HepG2 (cell line): ENCODE data around the gene CDH23. TPM values are rescaled to one million over a fixed set of nuclear protein-coding genes. Genes with fewer than 3 reads are reported as not detected.

Source experiments
- ATAC-seq: fragments of 200-7000 bp; cut with Tn5 transposase; 3 replicates; pipeline ENCODE4 v1.9.1; 2020; ENCODE audit warnings: mild to moderate bottlenecking, moderate library complexity
- BruUV-seq: library from RNA; stranded (reverse); fragments of 400-500 nt; replicated peaks from 2 replicates; lab custom pipeline; 2021; lab: Mats Ljungman, UMichigan
- CTCF ChIA-PET: fragments of 300-600 bp; formaldehyde crosslinking; extraction: SDS; loops from one replicate; lab custom pipeline; 2021; ENCODE audit warnings: low total read pairs, inconsistent platforms, low intra/inter-chr PET ratio; lab: Yijun Ruan, JAX
- POLR2A ChIA-PET: fragments of 350-600 bp; sonication (Branson Sonifier 250); formaldehyde crosslinking; loops from one replicate; lab custom pipeline; 2020; ENCODE audit warnings: antibody characterized with exemption, inconsistent platforms; lab: Yijun Ruan, JAX
- DNase-seq: peaks from one replicate; pipeline ENCODE4 v3.0.0-alpha.2; 2015; ENCODE audit warnings: low spot score
- FAIRE-seq: peaks from 3 replicates; lab custom pipeline; 2011; peaks lifted over from hg19 to GRCh38; lab: Jason Lieb, UNC
- H2AFZ ChIP-seq: one replicate; pipeline ENCODE4 v1.6.1; 2011; ENCODE audit warnings: low read length, inconsistent platforms
- H3K27ac ChIP-seq: fragments of 300-600 bp; 3 replicates; pipeline ENCODE4 v1.8.0; 2011; ENCODE audit warnings: mixed run types, mild to moderate bottlenecking, mixed read lengths, low read length, inconsistent platforms; ENCODE audit not compliant: insufficient read depth; ENCODE audit errors: extremely low read length
- H3K27me3 ChIP-seq, 2 experiments: fragments of 200-600 bp in 1 of 2; 2 replicates in 1 of 2; 3 replicates in 1 of 2; pipeline versions ENCODE4 v1.6.0 to v1.8.0; 2011; ENCODE audit warnings: low read length in 2 of 2, mild to moderate bottlenecking in 2 of 2, moderate library complexity in 2 of 2, inconsistent platforms in 1 of 2; ENCODE audit not compliant: insufficient read depth in 2 of 2, control insufficient read depth in 1 of 2
- H3K36me3 ChIP-seq, 2 experiments: fragments of 200-600 bp in 1 of 2; replicated peaks in 1 of 2; 2 replicates in 1 of 2; 3 replicates in 1 of 2; pipeline versions ENCODE4 v1.5.1 to v1.8.0; 2011; ENCODE audit warnings: low read length in 2 of 2, inconsistent platforms in 1 of 2; ENCODE audit not compliant: insufficient read depth in 2 of 2, control insufficient read depth in 1 of 2
- H3K4me1 ChIP-seq: 2 replicates; pipeline ENCODE4 v1.5.1; 2012; ENCODE audit warnings: low read length, inconsistent platforms; ENCODE audit not compliant: insufficient read depth
- H3K4me2 ChIP-seq: 2 replicates; pipeline ENCODE4 v1.6.0; 2011; ENCODE audit warnings: low read depth, low read length, inconsistent platforms
- H3K4me3 ChIP-seq, 3 experiments: fragments of 200-600 bp in 1 of 3; sonication (generic), shearing (Covaris generic) in 1 of 3; replicated peaks in 1 of 3; 2 replicates each; pipeline ENCODE4 v1.5.1; 2011 to 2016; ENCODE audit warnings: low read length in 3 of 3, inconsistent platforms in 2 of 3, low read depth in 2 of 3, mild to moderate bottlenecking in 2 of 3, control low read depth in 1 of 3, mixed read lengths in 1 of 3; ENCODE audit not compliant: insufficient read depth in 1 of 3
- H3K79me2 ChIP-seq: one replicate; pipeline ENCODE4 v1.6.1; 2011; ENCODE audit warnings: low read length, inconsistent platforms; ENCODE audit not compliant: insufficient read depth
- H3K9ac ChIP-seq: 2 replicates; pipeline ENCODE4 v1.6.0; 2011; ENCODE audit warnings: mild to moderate bottlenecking, low read depth, low read length, inconsistent platforms; ENCODE audit not compliant: insufficient read depth
- H3K9me3 ChIP-seq: 2 replicates; pipeline ENCODE4 v1.5.1; 2012; ENCODE audit warnings: mild to moderate bottlenecking, low read length
- H4K20me1 ChIP-seq: 2 replicates; pipeline ENCODE4 v1.6.0; 2011; ENCODE audit warnings: inconsistent platforms, mild to moderate bottlenecking, low read length, moderate library complexity; ENCODE audit not compliant: insufficient read depth
- ARID3A ChIP-seq: IDR thresholded peaks from 2 replicates; pipeline ENCODE4 v1.6.1; 2012; ENCODE audit warnings: low read depth, low read length, improper control_type of control experiment
- EP300 ChIP-seq, 3 experiments: sonication (generic) in 1 of 3; formaldehyde crosslinking in 1 of 3; IDR thresholded peaks; 2 replicates each; pipeline versions ENCODE4 v1.5.1 to v1.6.1; 2011 to 2020; ENCODE audit warnings: low read depth in 2 of 3, low read length in 2 of 3, borderline replicate concordance in 1 of 3, improper control_type of control experiment in 1 of 3, mild to moderate bottlenecking in 1 of 3, missing genetic modification reagents in 1 of 3, moderate library complexity in 1 of 3
- MATR3 ChIP-seq: sonication (generic); formaldehyde crosslinking; IDR thresholded peaks from 2 replicates; pipeline ENCODE4 v1.4.0; 2020; ENCODE audit warnings: missing genetic modification reagents
- THAP9 ChIP-seq: sonication (generic); formaldehyde crosslinking; IDR thresholded peaks from 2 replicates; pipeline ENCODE4; 2020; ENCODE audit warnings: missing genetic modification reagents, mild to moderate bottlenecking, borderline replicate concordance
- WIZ ChIP-seq: sonication (generic); formaldehyde crosslinking; IDR thresholded peaks from 2 replicates; pipeline ENCODE4 v1.5.1; 2020; ENCODE audit warnings: mild to moderate bottlenecking, missing genetic modification reagents
- ZNF589 ChIP-seq: sonication (generic); formaldehyde crosslinking; conservative IDR thresholded peaks from 2 replicates; pipeline ENCODE4 v1.8.0; 2022; ENCODE audit warnings: mild to moderate bottlenecking, moderate library complexity, missing genetic modification reagents
- ZNF75D ChIP-seq: sonication (generic); formaldehyde crosslinking; IDR thresholded peaks from 2 replicates; pipeline ENCODE4 v1.8.1; 2023; ENCODE audit warnings: missing genetic modification reagents, mild to moderate bottlenecking, borderline replicate concordance
- ZNF761 ChIP-seq: sonication (generic); formaldehyde crosslinking; conservative IDR thresholded peaks from 2 replicates; pipeline ENCODE4 v1.4.0; 2020; ENCODE audit warnings: mild to moderate bottlenecking, missing genetic modification reagents
- ZNF850 ChIP-seq: sonication (generic); formaldehyde crosslinking; conservative IDR thresholded peaks from 2 replicates; pipeline ENCODE4 v1.9.0; 2021; ENCODE audit warnings: mild to moderate bottlenecking, missing genetic modification reagents
- WGBS: methylation state at CpG from one replicate; pipeline ENCODE4 v1.1.6; 2017; ENCODE audit warnings: low lambda C conversion rate; 5-methylcytosine and 5-hydroxymethylcytosine counted together
- in situ Hi-C: cut with HindIII; loops from 2 replicates; pipeline ENCODE4 v1.10.0; 2017; ENCODE audit warnings: low pct_unique_long_range_greater_than_20kb; ENCODE audit not compliant: extremely low pct_ligation_motif_present
- intact Hi-C: fragments of 100-400 bp; cut with micrococcal nuclease; formaldehyde crosslinking; loops from one replicate; pipeline ENCODE4 v1.10.0; 2022; ENCODE audit not compliant: unreplicated experiment
- polyA plus RNA-seq, 8 experiments: library from polyadenylated mRNA; depleted of rRNA in 3 of 8; stranded (reverse) in 7 of 8; unstranded in 1 of 8; fragments of >200 nt; fragmentation: Illumina TruSeq in 4 of 8; extraction: Trizol in 4 of 8; gene quantifications; 2 replicates each; pipeline versions ENCODE4 v1.2.1 to v1.2.3, GENCODE V29; 2011 to 2016; ENCODE audit warnings: low read depth in 4 of 8, missing spikeins in 1 of 8, mixed read lengths in 1 of 8; ENCODE audit not compliant: insufficient read depth in 1 of 8
- total RNA-seq, 5 experiments: library from RNA; depleted of rRNA; stranded (reverse); fragments of >200 nt; fragmentation: Illumina TruSeq; extraction: Trizol; gene quantifications; 2 replicates each; pipeline ENCODE4 v1.2.3, GENCODE V29; 2016; ENCODE audit warnings: low read depth in 1 of 5
- TF ChIP-seq, protein P1 (sequence below): sonication (generic); formaldehyde crosslinking; IDR thresholded peaks from 2 replicates; pipeline ENCODE4 v1.4.0; 2020; ENCODE audit warnings: missing genetic modification reagents, borderline replicate concordance
- TF ChIP-seq, protein P2 (sequence below): sonication (generic); formaldehyde crosslinking; IDR thresholded peaks from 2 replicates; pipeline ENCODE4 v1.5.1; 2020; ENCODE audit warnings: missing genetic modification reagents, mild to moderate bottlenecking, borderline replicate concordance

Gene CDH23
- total and polyA plus RNA-seq, 2 of the 13 experiments (the other 11 are each of a cell fraction or from before 2014, with no cell fraction given), result 0.13 TPM; not detected in 1

DNA sequence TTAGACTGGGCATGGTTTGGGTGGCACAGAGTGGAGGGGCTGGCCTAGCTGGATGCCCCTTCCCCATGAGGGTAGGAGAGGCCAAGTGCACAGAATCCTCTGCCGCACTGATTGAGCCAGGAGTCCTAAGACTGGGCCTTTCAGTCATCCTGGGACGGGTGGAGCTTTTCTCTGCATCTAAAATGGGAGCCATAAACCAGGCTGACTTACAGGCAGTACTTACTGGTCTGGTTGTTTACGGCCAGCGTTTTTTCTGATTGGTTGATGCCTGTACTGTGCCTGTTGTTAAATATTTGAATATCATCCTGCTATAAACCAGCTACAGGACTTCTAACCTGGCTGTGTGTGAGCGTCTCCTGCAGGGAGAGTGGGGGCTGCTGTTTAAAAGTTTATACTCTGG, 107.8 kb downstream of the CDH23 start:
- 16% methylated on average over 3 of the region's 5 CpGs for WGBS
- BruUV-seq, result no TSS peak
- no peak overlapping the region for H2AFZ ChIP-seq
- no peak for ATAC-seq
- DNase-seq, result no peak
- ChIA-PET CTCF (no interaction called here), POLR2A (no interaction called here)
- in situ Hi-C loops (no loop called here), intact Hi-C loops (no loop called here)
- H3K9me3 ChIP-seq, result no peaks in the 10 kb centered on the region
- FAIRE-seq, result no peak
- no peaks in the 10 kb centered on the region for H3K36me3 ChIP-seq
- H3K27me3 ChIP-seq, result peaks cover 1 to 34% of the 10 kb centered on the region in 2 experiments; a peak in 4 of 5 replicates
- TF ChIP-seq ZNF589 (CRISPR knock-in tag) (no peak), THAP9 (CRISPR knock-in tag) (no peak), ZNF850 (CRISPR knock-in tag) (no peak), ARID3A (no peak), WIZ (CRISPR knock-in tag) (no peak), ZNF75D (CRISPR knock-in tag) (no peak), EP300 (IDR thresholded peaks at IDR 0.05; ENCODE audit: low read depth in 2 of 2, low read length in 2 of 2) (no peak), EP300 (CRISPR knock-in tag; IDR thresholded peaks at IDR 0.05; ENCODE audit: borderline replicate concordance) (no peak), ZNF761 (CRISPR knock-in tag) (no peak), MATR3 (CRISPR knock-in tag) (no peak)
- TF ChIP-seq, protein P1, sequence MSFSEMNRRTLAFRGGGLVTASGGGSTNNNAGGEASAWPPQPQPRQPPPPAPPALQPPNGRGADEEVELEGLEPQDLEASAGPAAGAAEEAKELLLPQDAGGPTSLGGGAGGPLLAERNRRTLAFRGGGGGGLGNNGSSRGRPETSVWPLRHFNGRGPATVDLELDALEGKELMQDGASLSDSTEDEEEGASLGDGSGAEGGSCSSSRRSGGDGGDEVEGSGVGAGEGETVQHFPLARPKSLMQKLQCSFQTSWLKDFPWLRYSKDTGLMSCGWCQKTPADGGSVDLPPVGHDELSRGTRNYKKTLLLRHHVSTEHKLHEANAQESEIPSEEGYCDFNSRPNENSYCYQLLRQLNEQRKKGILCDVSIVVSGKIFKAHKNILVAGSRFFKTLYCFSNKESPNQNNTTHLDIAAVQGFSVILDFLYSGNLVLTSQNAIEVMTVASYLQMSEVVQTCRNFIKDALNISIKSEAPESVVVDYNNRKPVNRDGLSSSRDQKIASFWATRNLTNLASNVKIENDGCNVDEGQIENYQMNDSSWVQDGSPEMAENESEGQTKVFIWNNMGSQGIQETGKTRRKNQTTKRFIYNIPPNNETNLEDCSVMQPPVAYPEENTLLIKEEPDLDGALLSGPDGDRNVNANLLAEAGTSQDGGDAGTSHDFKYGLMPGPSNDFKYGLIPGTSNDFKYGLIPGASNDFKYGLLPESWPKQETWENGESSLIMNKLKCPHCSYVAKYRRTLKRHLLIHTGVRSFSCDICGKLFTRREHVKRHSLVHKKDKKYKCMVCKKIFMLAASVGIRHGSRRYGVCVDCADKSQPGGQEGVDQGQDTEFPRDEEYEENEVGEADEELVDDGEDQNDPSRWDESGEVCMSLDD (CRISPR knock-in tag), result no peak
- TF ChIP-seq, protein P2, sequence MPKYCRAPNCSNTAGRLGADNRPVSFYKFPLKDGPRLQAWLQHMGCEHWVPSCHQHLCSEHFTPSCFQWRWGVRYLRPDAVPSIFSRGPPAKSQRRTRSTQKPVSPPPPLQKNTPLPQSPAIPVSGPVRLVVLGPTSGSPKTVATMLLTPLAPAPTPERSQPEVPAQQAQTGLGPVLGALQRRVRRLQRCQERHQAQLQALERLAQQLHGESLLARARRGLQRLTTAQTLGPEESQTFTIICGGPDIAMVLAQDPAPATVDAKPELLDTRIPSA (CRISPR knock-in tag), result no peak
- H4K20me1 ChIP-seq, result no peaks in the 10 kb centered on the region
- H3K4me3 ChIP-seq, result no peak overlapping the region
- H3K9ac ChIP-seq, result no peak overlapping the region
- H3K27ac ChIP-seq, result no peak overlapping the region
- H3K4me1 ChIP-seq, result no peaks in the 10 kb centered on the region
- H3K4me2 ChIP-seq, result no peak overlapping the region
- no peaks in the 10 kb centered on the region for H3K79me2 ChIP-seq
